ENCODE measurements around the gene PDE4D. TPM values are rescaled to one million over a fixed set of nuclear protein-coding genes. Genes with fewer than 3 reads are reported as not detected.

The PDE4D gene
- total RNA-seq, 1 donor from 2014 or later: 14.2 TPM

GRCh38 chr5:59351076-59351794 is 542.3 kb downstream of the PDE4D start:
- Mint-ChIP-seq H3K36me3 (ENCODE audit: low read depth, unreplicated experiment) (no peaks in the 10 kb centered on the region), H3K9me3 (ENCODE audit: unreplicated experiment) (no peaks in the 10 kb centered on the region), H3K4me3 (ENCODE audit: unreplicated experiment) (no peak overlapping the region), H3K27me3 (ENCODE audit: low read depth, unreplicated experiment) (no peaks in the 10 kb centered on the region), H3K4me1 (ENCODE audit: low read depth, unreplicated experiment) (no peaks in the 10 kb centered on the region), H3K27ac (ENCODE audit: unreplicated experiment) (no peak overlapping the region)
- Histone ChIP-seq H3K27ac (ENCODE audit: low read depth, low read length) (no peak overlapping the region), H3K36me3 (ENCODE audit: insufficient read depth, low read length) (no peaks in the 10 kb centered on the region), H3K4me1 (ENCODE audit: insufficient read depth, low read length) (no peaks in the 10 kb centered on the region), H3K4me3 (ENCODE audit: insufficient read depth, low read depth, low read length) (no peak overlapping the region), H3K4me2 (ENCODE audit: low read length) (no peak overlapping the region), H3K9me3 (ENCODE audit: insufficient read depth, low read depth, low read length) (no peaks in the 10 kb centered on the region), H3K79me2 (ENCODE audit: insufficient read depth, low read length) (no peaks in the 10 kb centered on the region), H3K9ac (ENCODE audit: low read length) (no peak overlapping the region), H4K20me1 (ENCODE audit: insufficient read depth, low read length) (no peaks in the 10 kb centered on the region), H3K27me3 (ENCODE audit: insufficient read depth, low read length) (no peaks in the 10 kb centered on the region), H2AFZ (ENCODE audit: low read depth, low read length) (no peak overlapping the region)
- DNase-seq (ENCODE audit: low read depth) (peak; percentile 22), FAIRE-seq (no peak)
- TF ChIP-seq, protein P1, sequence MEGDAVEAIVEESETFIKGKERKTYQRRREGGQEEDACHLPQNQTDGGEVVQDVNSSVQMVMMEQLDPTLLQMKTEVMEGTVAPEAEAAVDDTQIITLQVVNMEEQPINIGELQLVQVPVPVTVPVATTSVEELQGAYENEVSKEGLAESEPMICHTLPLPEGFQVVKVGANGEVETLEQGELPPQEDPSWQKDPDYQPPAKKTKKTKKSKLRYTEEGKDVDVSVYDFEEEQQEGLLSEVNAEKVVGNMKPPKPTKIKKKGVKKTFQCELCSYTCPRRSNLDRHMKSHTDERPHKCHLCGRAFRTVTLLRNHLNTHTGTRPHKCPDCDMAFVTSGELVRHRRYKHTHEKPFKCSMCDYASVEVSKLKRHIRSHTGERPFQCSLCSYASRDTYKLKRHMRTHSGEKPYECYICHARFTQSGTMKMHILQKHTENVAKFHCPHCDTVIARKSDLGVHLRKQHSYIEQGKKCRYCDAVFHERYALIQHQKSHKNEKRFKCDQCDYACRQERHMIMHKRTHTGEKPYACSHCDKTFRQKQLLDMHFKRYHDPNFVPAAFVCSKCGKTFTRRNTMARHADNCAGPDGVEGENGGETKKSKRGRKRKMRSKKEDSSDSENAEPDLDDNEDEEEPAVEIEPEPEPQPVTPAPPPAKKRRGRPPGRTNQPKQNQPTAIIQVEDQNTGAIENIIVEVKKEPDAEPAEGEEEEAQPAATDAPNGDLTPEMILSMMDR (IDR thresholded peaks at IDR 0.05; ENCODE audit: insufficient read depth, low read depth, low read length): no peak
- no peak for TF ChIP-seq EZH2 (IDR thresholded peaks at IDR 0.05; ENCODE audit: insufficient read depth, low read length)

- Histone ChIP-seq H3K79me2 (ENCODE audit: insufficient read depth, low read length) (no peaks in the 10 kb centered on the region), H3K9me3 (ENCODE audit: insufficient read depth, low read depth, low read length) (no peaks in the 10 kb centered on the region), H3K4me1 (ENCODE audit: insufficient read depth, low read length) (no peaks in the 10 kb centered on the region), H3K9ac (ENCODE audit: low read length) (no peak overlapping the region), H3K4me2 (ENCODE audit: low read length) (no peak overlapping the region), H3K27me3 (ENCODE audit: insufficient read depth, low read length) (no peaks in the 10 kb centered on the region), H2AFZ (ENCODE audit: low read depth, low read length) (no peak overlapping the region), H3K4me3 (ENCODE audit: insufficient read depth, low read depth, low read length) (no peak overlapping the region), H3K36me3 (ENCODE audit: insufficient read depth, low read length) (no peaks in the 10 kb centered on the region), H3K27ac (ENCODE audit: low read depth, low read length) (no peak overlapping the region), H4K20me1 (ENCODE audit: insufficient read depth, low read length) (no peaks in the 10 kb centered on the region)
- DNase-seq (ENCODE audit: low read depth): no peak
- H3K4me3 Mint-ChIP-seq (ENCODE audit: unreplicated experiment): no peak overlapping the region
- no peaks in the 10 kb centered on the region for H3K9me3 Mint-ChIP-seq (ENCODE audit: unreplicated experiment)
- H3K27ac Mint-ChIP-seq (ENCODE audit: unreplicated experiment): no peak overlapping the region
- TF ChIP-seq, protein P1 (IDR thresholded peaks at IDR 0.05; ENCODE audit: insufficient read depth, low read depth, low read length): no peak
- TF ChIP-seq EZH2 (IDR thresholded peaks at IDR 0.05; ENCODE audit: insufficient read depth, low read length): no peak
- no peaks in the 10 kb centered on the region for H3K36me3 Mint-ChIP-seq (ENCODE audit: low read depth, unreplicated experiment)
- FAIRE-seq: no peak
- no peaks in the 10 kb centered on the region for H3K27me3 Mint-ChIP-seq (ENCODE audit: low read depth, unreplicated experiment)
- peaks cover under 1% of the 10 kb centered on the region for H3K4me1 Mint-ChIP-seq (ENCODE audit: low read depth, unreplicated experiment)
These were observed 545.3 kb downstream of the PDE4D start for GRCh38 chr5:59348189-59348588.

DNA sequence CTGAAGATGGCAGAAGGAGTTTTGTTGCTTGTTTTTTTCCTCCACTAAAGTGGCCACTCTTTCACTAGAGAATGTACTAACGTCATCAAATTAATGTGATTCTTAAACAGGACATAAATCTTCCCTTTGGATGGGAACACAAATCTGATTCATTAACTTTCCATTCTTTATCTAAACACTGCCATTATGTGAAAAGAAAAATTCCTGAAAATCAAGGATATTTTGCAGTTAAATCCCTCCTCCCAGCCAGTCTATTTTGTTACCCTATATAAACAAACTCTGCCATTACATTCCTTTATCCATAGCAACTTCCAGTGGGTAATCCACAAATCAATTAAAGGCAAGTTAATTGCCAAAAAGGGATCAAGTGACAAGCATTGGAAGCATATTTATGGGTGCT is 546.5 kb downstream of the PDE4D start:
- H3K27ac Mint-ChIP-seq (ENCODE audit: unreplicated experiment): no peak overlapping the region
- no peak overlapping the region for H3K27ac ChIP-seq (ENCODE audit: low read depth, low read length)

More for the DNA sequence above, 546.5 kb downstream of the PDE4D start:
- H3K4me3 ChIP-seq (ENCODE audit: insufficient read depth, low read depth, low read length): no peak overlapping the region
- H3K27me3 Mint-ChIP-seq (ENCODE audit: low read depth, unreplicated experiment): no peaks in the 10 kb centered on the region
- no peaks in the 10 kb centered on the region for H3K36me3 ChIP-seq (ENCODE audit: insufficient read depth, low read length)
- H3K4me2 ChIP-seq (ENCODE audit: low read length): no peak overlapping the region
- FAIRE-seq (no peak), DNase-seq (ENCODE audit: low read depth) (peak; percentile 54)
- no peaks in the 10 kb centered on the region for H3K9me3 Mint-ChIP-seq (ENCODE audit: unreplicated experiment)
- H3K36me3 Mint-ChIP-seq (ENCODE audit: low read depth, unreplicated experiment): no peaks in the 10 kb centered on the region
- H3K9ac ChIP-seq (ENCODE audit: low read length): no peak overlapping the region
- H2AFZ ChIP-seq (ENCODE audit: low read depth, low read length): no peak overlapping the region
- H3K9me3 ChIP-seq (ENCODE audit: insufficient read depth, low read depth, low read length): no peaks in the 10 kb centered on the region
- TF ChIP-seq EZH2 (IDR thresholded peaks at IDR 0.05; ENCODE audit: insufficient read depth, low read length): no peak
- TF ChIP-seq, protein P1 (IDR thresholded peaks at IDR 0.05; ENCODE audit: insufficient read depth, low read depth, low read length): no peak
- no peaks in the 10 kb centered on the region for H4K20me1 ChIP-seq (ENCODE audit: insufficient read depth, low read length)
- peaks cover 7% of the 10 kb centered on the region for H3K4me1 Mint-ChIP-seq (ENCODE audit: low read depth, unreplicated experiment)
- H3K79me2 ChIP-seq (ENCODE audit: insufficient read depth, low read length): no peaks in the 10 kb centered on the region
- H3K4me3 Mint-ChIP-seq (ENCODE audit: unreplicated experiment): no peak overlapping the region
- H3K4me1 ChIP-seq (ENCODE audit: insufficient read depth, low read length): no peaks in the 10 kb centered on the region
- H3K27me3 ChIP-seq (ENCODE audit: insufficient read depth, low read length): no peaks in the 10 kb centered on the region

Measured in astrocyte (in vitro differentiated cells and primary cell).